Colonic mucosa (tissue), 4 donors: ENCODE results near the gene LTN1. TPM values are rescaled to one million over a fixed set of nuclear protein-coding genes. Genes with fewer than 3 reads are reported as not detected.

Experiments used
- DNase-seq: peaks from one replicate; pipeline ENCODE4 v3.0.0-alpha.2; 2020
- H3K27ac ChIP-seq: fragments of 200-600 bp; one replicate; pipeline ENCODE4 v1.8.0; 2021
- H3K27me3 ChIP-seq: fragments of 200-600 bp; one replicate; pipeline ENCODE4 v1.8.0; 2021
- H3K36me3 ChIP-seq: fragments of 200-600 bp; one replicate; pipeline ENCODE4 v1.8.0; 2021
- H3K4me1 ChIP-seq: fragments of 200-600 bp; one replicate; pipeline ENCODE4 v1.8.0; 2021; ENCODE audit warnings: mild to moderate bottlenecking
- H3K4me3 ChIP-seq: fragments of 200-600 bp; one replicate; pipeline ENCODE4 v1.8.0; 2021
- H3K9ac ChIP-seq, 2 donors: one replicate each; pipeline ENCODE4 v1.7.0; 2013; ENCODE audit warnings: control low read depth in 2 of 2, low read depth in 2 of 2, low read length in 2 of 2
- H3K9me3 ChIP-seq: fragments of 200-600 bp; one replicate; pipeline ENCODE4 v1.8.0; 2021
- CTCF ChIP-seq: fragments of 200-600 bp; IDR thresholded peaks from one replicate; pipeline ENCODE4 v1.8.0; 2022; ENCODE audit warnings: antibody characterized with exemption, mild to moderate bottlenecking
- intact Hi-C: fragments of 100-400 bp; cut with DNase I; formaldehyde crosslinking; loops from one replicate; pipeline ENCODE4 v1.14.1; 2022
- total RNA-seq, 2 donors: library from RNA; stranded (reverse); fragmentation: NEBNext Ultra II Directional in 1 of 2; extraction: Animal tissue kit (Norgen Biotek cat#: 25700) in 1 of 2; gene quantifications; one replicate each; pipeline ENCODE4 v1.2.1, GENCODE V29; 2021
- donor health status: healthy.
- donor health status: DM: no; HTN: no; CAD: no.
- donor health status: DM: no; HTN: no; CAD: no.

The LTN1 gene
- total RNA-seq, 2 donors from 2014 or later = 21.1 to 33.2 TPM

GRCh38 chr21:28913071-28913470 is 79.6 kb downstream of the LTN1 start:
- Histone ChIP-seq H3K9me3 (no peaks in the 10 kb centered on the region), H3K4me1 (no peaks in the 10 kb centered on the region), H3K27me3 (no peaks in the 10 kb centered on the region), H3K4me3 (no peak overlapping the region), H3K36me3 (no peaks in the 10 kb centered on the region), H3K9ac (no peak overlapping the region), H3K27ac (no peak overlapping the region)
- no peak for TF ChIP-seq CTCF
- intact Hi-C loops = no loop called here
- no peak for DNase-seq

- Histone ChIP-seq H3K4me3 (no peak overlapping the region), H3K27ac (no peak overlapping the region), H3K4me1 (no peaks in the 10 kb centered on the region), H3K9ac (no peak overlapping the region), H3K9me3 (no peaks in the 10 kb centered on the region), H3K27me3 (no peaks in the 10 kb centered on the region), H3K36me3 (no peaks in the 10 kb centered on the region)
- intact Hi-C loops = no loop called here
- no peak for DNase-seq
- no peak for TF ChIP-seq CTCF
Observed at GRCh38 chr21:28910280-28910887, 82.3 kb downstream of the LTN1 start.

GRCh38 chr21:28908351-28908750 is 84.3 kb downstream of the LTN1 start:
- intact Hi-C loops = no loop called here
- Histone ChIP-seq H3K27me3 (no peaks in the 10 kb centered on the region), H3K36me3 (no peaks in the 10 kb centered on the region), H3K9me3 (no peaks in the 10 kb centered on the region), H3K4me1 (no peaks in the 10 kb centered on the region), H3K9ac (no peak overlapping the region), H3K27ac (no peak overlapping the region), H3K4me3 (no peak overlapping the region)
- no peak for DNase-seq
- TF ChIP-seq CTCF = no peak

- Histone ChIP-seq H3K9me3 (no peaks in the 10 kb centered on the region), H3K27me3 (no peaks in the 10 kb centered on the region), H3K36me3 (no peaks in the 10 kb centered on the region), H3K4me1 (no peaks in the 10 kb centered on the region), H3K4me3 (no peak overlapping the region), H3K27ac (no peak overlapping the region), H3K9ac (no peak overlapping the region)
- DNase-seq = no peak
- intact Hi-C loops = no loop called here
- no peak for TF ChIP-seq CTCF
Observed at GRCh38 chr21:28906841-28907240, 85.8 kb downstream of the LTN1 start.

GRCh38 chr21:28906236-28906635 is 86.4 kb downstream of the LTN1 start:
- Histone ChIP-seq H3K9ac (no peak overlapping the region), H3K4me1 (no peaks in the 10 kb centered on the region), H3K27ac (no peak overlapping the region), H3K27me3 (no peaks in the 10 kb centered on the region), H3K36me3 (no peaks in the 10 kb centered on the region), H3K9me3 (no peaks in the 10 kb centered on the region), H3K4me3 (no peak overlapping the region)
- no peak for TF ChIP-seq CTCF
- no peak for DNase-seq
- intact Hi-C loops = no loop called here
